Smooth muscle cell (in vitro differentiated cells): ENCODE data around the gene UBFD1. TPM values are rescaled to one million over a fixed set of nuclear protein-coding genes. Genes with fewer than 3 reads are reported as not detected.
"Not testable (repeated sequence)": the region's sequence is repeated elsewhere in the genome, so short reads cannot be mapped to it uniquely, and the experiment has no call there.

Experiments
- DNase-seq: peaks from one replicate; lab custom pipeline; 2025; ENCODE audit not compliant: unreplicated experiment; lab: John Stamatoyannopoulos, UW
- H2AFZ ChIP-seq: fragments of 200-600 bp; sonication (generic); 2 replicates; pipeline ENCODE4 v1.6.0; 2016; ENCODE audit warnings: antibody characterized with exemption, low read depth, mild to moderate bottlenecking
- H3F3A ChIP-seq: fragments of 200-600 bp; sonication (generic); 2 replicates; pipeline ENCODE4 v1.6.0; 2017; ENCODE audit warnings: antibody characterized with exemption, low read depth
- H3K27ac ChIP-seq: fragments of 200-600 bp; sonication (generic); 2 replicates; pipeline ENCODE4 v1.5.1; 2016; ENCODE audit warnings: low read depth, mild to moderate bottlenecking
- H3K27me3 ChIP-seq: fragments of 200-600 bp; sonication (generic); 2 replicates; pipeline ENCODE4 v1.6.1; 2016; ENCODE audit warnings: low read depth, mild to moderate bottlenecking
- H3K36me3 ChIP-seq: fragments of 200-600 bp; sonication (generic); 2 replicates; pipeline ENCODE4 v1.5.1; 2016; ENCODE audit warnings: low read depth
- H3K4me1 ChIP-seq: fragments of 200-600 bp; sonication (generic); 2 replicates; pipeline ENCODE4 v1.5.1; 2016; ENCODE audit warnings: low read depth
- H3K4me2 ChIP-seq: fragments of 200-600 bp; sonication (generic); 2 replicates; pipeline ENCODE4 v1.6.0; 2016; ENCODE audit warnings: mild to moderate bottlenecking
- H3K4me3 ChIP-seq: fragments of 200-600 bp; sonication (generic); 2 replicates; pipeline ENCODE4 v1.5.1; 2016; ENCODE audit warnings: mild to moderate bottlenecking
- H3K79me2 ChIP-seq: fragments of 200-600 bp; sonication (generic); 2 replicates; pipeline ENCODE4 v1.6.0; 2016; ENCODE audit warnings: low read depth, mild to moderate bottlenecking
- H3K9ac ChIP-seq: fragments of 200-600 bp; sonication (generic); 2 replicates; pipeline ENCODE4 v1.6.0; 2016; ENCODE audit warnings: low read depth
- H3K9me3 ChIP-seq: fragments of 200-600 bp; sonication (generic); replicated peaks from 2 replicates; pipeline ENCODE4 v1.5.1; 2016; ENCODE audit warnings: low read depth
- H4K20me1 ChIP-seq: fragments of 200-600 bp; sonication (generic); 2 replicates; pipeline ENCODE4 v1.6.0; 2016; ENCODE audit warnings: low read depth
- WGBS: methylation state at CpG from one replicate; pipeline ENCODE4 v1.1.7; 2016; ENCODE audit warnings: low lambda C conversion rate; 5-methylcytosine and 5-hydroxymethylcytosine counted together
- polyA plus RNA-seq: library from polyadenylated mRNA; unstranded; fragments of >200 nt; fragmentation: Nextera tagmentation; extraction: Ambion mirVana; gene quantifications from 2 replicates; pipeline ENCODE4 v1.2.1, GENCODE V29; 2016
- total RNA-seq: library from RNA; depleted of rRNA; stranded (reverse); fragments of >200 nt; gene quantifications from 2 replicates; pipeline ENCODE4 v1.2.3, GENCODE V29; 2014
- TF ChIP-seq, protein P1 (sequence below): fragments of 200-600 bp; sonication (generic); IDR thresholded peaks from 2 replicates; pipeline ENCODE4 v1.5.1; 2017; ENCODE audit warnings: borderline replicate concordance, mild to moderate bottlenecking, antibody characterized with exemption; ENCODE audit not compliant: insufficient read depth, poor library complexity, severe bottlenecking

Gene UBFD1
- total and polyA plus RNA-seq, 2 experiments from 2014 or later = 35.5 to 69.3 TPM

- WGBS = 86% methylated on average over 3 of the region's 3 CpGs
- H3K27ac ChIP-seq = no peak overlapping the region
- H3K9ac ChIP-seq = no peak overlapping the region
- H3K27me3 ChIP-seq = no peaks in the 10 kb centered on the region
- H3K9me3 ChIP-seq = no peaks in the 10 kb centered on the region
- DNase-seq = no peak
- H3K4me3 ChIP-seq = no peak overlapping the region
- H2AFZ ChIP-seq = no peak overlapping the region
- no peak overlapping the region for H3K4me2 ChIP-seq
- no peaks in the 10 kb centered on the region for H4K20me1 ChIP-seq
- H3K36me3 ChIP-seq = peaks cover 5% of the 10 kb centered on the region
- TF ChIP-seq, protein P1, sequence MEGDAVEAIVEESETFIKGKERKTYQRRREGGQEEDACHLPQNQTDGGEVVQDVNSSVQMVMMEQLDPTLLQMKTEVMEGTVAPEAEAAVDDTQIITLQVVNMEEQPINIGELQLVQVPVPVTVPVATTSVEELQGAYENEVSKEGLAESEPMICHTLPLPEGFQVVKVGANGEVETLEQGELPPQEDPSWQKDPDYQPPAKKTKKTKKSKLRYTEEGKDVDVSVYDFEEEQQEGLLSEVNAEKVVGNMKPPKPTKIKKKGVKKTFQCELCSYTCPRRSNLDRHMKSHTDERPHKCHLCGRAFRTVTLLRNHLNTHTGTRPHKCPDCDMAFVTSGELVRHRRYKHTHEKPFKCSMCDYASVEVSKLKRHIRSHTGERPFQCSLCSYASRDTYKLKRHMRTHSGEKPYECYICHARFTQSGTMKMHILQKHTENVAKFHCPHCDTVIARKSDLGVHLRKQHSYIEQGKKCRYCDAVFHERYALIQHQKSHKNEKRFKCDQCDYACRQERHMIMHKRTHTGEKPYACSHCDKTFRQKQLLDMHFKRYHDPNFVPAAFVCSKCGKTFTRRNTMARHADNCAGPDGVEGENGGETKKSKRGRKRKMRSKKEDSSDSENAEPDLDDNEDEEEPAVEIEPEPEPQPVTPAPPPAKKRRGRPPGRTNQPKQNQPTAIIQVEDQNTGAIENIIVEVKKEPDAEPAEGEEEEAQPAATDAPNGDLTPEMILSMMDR = no peak
- H3F3A ChIP-seq = peaks cover 8% of the 10 kb centered on the region
- H3K4me1 ChIP-seq = no peaks in the 10 kb centered on the region
- no peaks in the 10 kb centered on the region for H3K79me2 ChIP-seq
These were observed 20.1 kb upstream of the UBFD1 start for GRCh38 chr16:23537390-23537789.

- Histone ChIP-seq H2AFZ (no peak overlapping the region), H3K27ac (peak overlapping the region; percentile 74), H3K4me2 (no peak overlapping the region), H3K9me3 (no peaks in the 10 kb centered on the region), H3K4me3 (no peak overlapping the region), H3K9ac (no peak overlapping the region), H3K4me1 (no peaks in the 10 kb centered on the region), H4K20me1 (no peaks in the 10 kb centered on the region), H3F3A (peaks cover 8% of the 10 kb centered on the region), H3K36me3 (peaks cover 3% of the 10 kb centered on the region), H3K79me2 (no peaks in the 10 kb centered on the region), H3K27me3 (no peaks in the 10 kb centered on the region)
- DNase-seq = no peak
- TF ChIP-seq, protein P1 = no peak
- WGBS = 73% methylated on average over 1 of the region's 1 CpG
These were observed 18.6 kb upstream of the UBFD1 start for GRCh38 chr16:23538919-23539278.

GRCh38 chr16:23539984-23540816 is 17.3 kb upstream of the UBFD1 start:
- no peak overlapping the region for H3K4me3 ChIP-seq
- H3K27me3 ChIP-seq = no peaks in the 10 kb centered on the region
- no peaks in the 10 kb centered on the region for H3K9me3 ChIP-seq
- TF ChIP-seq, protein P1 = no peak
- H4K20me1 ChIP-seq = no peaks in the 10 kb centered on the region
- DNase-seq = no peak
- H3K4me1 ChIP-seq = no peaks in the 10 kb centered on the region
- no peak overlapping the region for H3K9ac ChIP-seq
- H3K79me2 ChIP-seq = no peaks in the 10 kb centered on the region
- no peak overlapping the region for H3K4me2 ChIP-seq
- H2AFZ ChIP-seq = no peak overlapping the region
- peaks cover 8% of the 10 kb centered on the region for H3F3A ChIP-seq
- WGBS = 95% methylated on average over 11 of the region's 11 CpGs
- peak overlapping the region; percentile 74 for H3K27ac ChIP-seq
- H3K36me3 ChIP-seq = peaks cover 3% of the 10 kb centered on the region

DNA sequence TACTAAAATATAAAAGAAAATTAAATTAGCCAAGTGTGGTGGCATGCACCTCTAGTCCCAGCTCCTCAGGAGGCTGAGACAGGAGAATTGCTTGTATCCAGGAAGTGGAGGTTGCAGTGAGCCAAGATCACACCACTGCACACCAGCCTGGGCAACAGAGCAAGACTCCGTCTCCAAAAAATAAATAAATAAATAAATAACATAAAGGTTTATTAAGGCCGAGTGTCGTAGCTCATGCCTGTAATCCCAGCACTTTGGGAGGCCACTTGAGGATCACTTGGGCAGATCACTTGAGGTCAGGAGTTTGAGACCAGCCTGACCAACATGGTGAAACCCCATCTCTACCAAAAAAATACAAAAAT is 16.7 kb upstream of the UBFD1 start:
- H4K20me1 ChIP-seq, DNase-seq, H3K27ac ChIP-seq, H3K36me3 ChIP-seq, H3K27me3 ChIP-seq, H3K9ac ChIP-seq, H3F3A ChIP-seq, H2AFZ ChIP-seq, H3K4me1 ChIP-seq, H3K79me2 ChIP-seq, H3K4me2 ChIP-seq, H3K4me3 ChIP-seq, H3K9me3 ChIP-seq: not testable (repeated sequence)
- WGBS = 98% methylated on average over 3 of the region's 3 CpGs
